ENCODE measurements around the gene ATP2C1. TPM values are rescaled to one million over a fixed set of nuclear protein-coding genes. Genes with fewer than 3 reads are reported as not detected.

ATP2C1 gene
- total and polyA plus RNA-seq, 2 of the 13 experiments (the other 11 are each of a cell fraction or from before 2014, with no cell fraction given): 32.4 to 37.6 TPM

GRCh38 chr3:130981469-130981868 lies 87.6 kb downstream of the ATP2C1 start:
- 100% methylated on average over 2 of the region's 2 CpGs for WGBS (ENCODE audit: low lambda C conversion rate)
- H3K4me3 ChIP-seq (replicated peaks in 1 of 3; ENCODE audit: insufficient read depth in 1 of 3, low read depth in 2 of 3, low read length in 3 of 3): no peak overlapping the region
- no peak for DNase-seq (ENCODE audit: low spot score)
- no peaks in the 10 kb centered on the region; a peak in 1 of 5 replicates for H3K36me3 ChIP-seq (replicated peaks in 1 of 2; ENCODE audit: control insufficient read depth in 1 of 2, insufficient read depth in 2 of 2, low read length in 2 of 2)
- H3K4me1 ChIP-seq (ENCODE audit: insufficient read depth, low read length): no peaks in the 10 kb centered on the region
- no peak overlapping the region for H3K9ac ChIP-seq (ENCODE audit: insufficient read depth, low read depth, low read length)
- POLR2A ChIA-PET: no interaction called here
- no TSS peak for BruUV-seq (replicated peaks)
- no peak for ATAC-seq
- no peaks in the 10 kb centered on the region for H3K9me3 ChIP-seq (ENCODE audit: low read length)
- in situ Hi-C loops (cut with HindIII; ENCODE audit: extremely low pct_ligation_motif_present, low pct_unique_long_range_greater_than_20kb) (no loop called here), intact Hi-C loops (cut with micrococcal nuclease; ENCODE audit: unreplicated experiment) (no loop called here)
- FAIRE-seq: no peak
- no peaks in the 10 kb centered on the region for H4K20me1 ChIP-seq (ENCODE audit: insufficient read depth, low read length)
- H2AFZ ChIP-seq (ENCODE audit: low read length): no peak overlapping the region
- CTCF ChIA-PET (ENCODE audit: low intra/inter-chr PET ratio, low total read pairs): no interaction called here
- TF ChIP-seq ZNF12 (CRISPR knock-in tag; IDR thresholded peaks at IDR 0.05) (no peak), NFYB (CRISPR knock-in tag; IDR thresholded peaks at IDR 0.05) (no peak), ZNF275 (CRISPR knock-in tag; IDR thresholded peaks at IDR 0.05; ENCODE audit: borderline replicate concordance) (no peak), PPARG (CRISPR knock-in tag; conservative IDR thresholded peaks at IDR 0.05) (no peak), KLF9 (CRISPR knock-in tag; IDR thresholded peaks at IDR 0.05; ENCODE audit: low read depth) (no peak), RBAK (CRISPR knock-in tag; IDR thresholded peaks at IDR 0.05) (no peak), ZNF512B (CRISPR knock-in tag; IDR thresholded peaks at IDR 0.05; ENCODE audit: borderline replicate concordance) (no peak), ZNF224 (CRISPR knock-in tag; IDR thresholded peaks at IDR 0.05) (no peak), ZNF431 (CRISPR knock-in tag; IDR thresholded peaks at IDR 0.05; ENCODE audit: borderline replicate concordance, low read depth) (no peak), ZNF335 (CRISPR knock-in tag; IDR thresholded peaks at IDR 0.05) (no peak), E2F1 (CRISPR knock-in tag; IDR thresholded peaks at IDR 0.05) (no peak), HOXA5 (CRISPR knock-in tag; IDR thresholded peaks at IDR 0.05) (no peak)
- H3K27me3 ChIP-seq (ENCODE audit: control insufficient read depth in 1 of 2, insufficient read depth in 2 of 2, low read length in 2 of 2): no peaks in the 10 kb centered on the region
- H3K4me2 ChIP-seq (ENCODE audit: low read depth, low read length): no peak overlapping the region
- no peak overlapping the region for H3K27ac ChIP-seq (ENCODE audit: extremely low read length, insufficient read depth, low read length)
- no peaks in the 10 kb centered on the region for H3K79me2 ChIP-seq (ENCODE audit: insufficient read depth, low read length)

All from HepG2 (cell line).